HFFc6 (cell line): ENCODE results near the gene NCKAP5. TPM values are rescaled to one million over a fixed set of nuclear protein-coding genes. Genes with fewer than 3 reads are reported as not detected.

Experiments used
- DNase-seq: peaks from one replicate; pipeline ENCODE4 v3.0.0-alpha.2; 2018
- H3K27ac Mint-ChIP-seq: 2 replicates; pipeline ENCODE4 v1.8.0; 2020; ENCODE audit warnings: mild to moderate bottlenecking, mixed read lengths
- H3K27me3 Mint-ChIP-seq: 2 replicates; pipeline ENCODE4 v1.8.0; 2021; ENCODE audit warnings: mild to moderate bottlenecking, moderate library complexity, mixed read lengths; ENCODE audit not compliant: insufficient read depth
- H3K36me3 Mint-ChIP-seq: 2 replicates; pipeline ENCODE4 v1.8.0; 2021; ENCODE audit warnings: low read depth, mixed read lengths
- H3K4me1 Mint-ChIP-seq: 2 replicates; pipeline ENCODE4 v1.8.0; 2020; ENCODE audit warnings: low read depth, mixed read lengths
- H3K4me3 Mint-ChIP-seq: 2 replicates; pipeline ENCODE4 v1.8.0; 2020; ENCODE audit warnings: mild to moderate bottlenecking, moderate library complexity, mixed read lengths
- H3K9me3 Mint-ChIP-seq: 2 replicates; pipeline ENCODE4 v1.8.0; 2020; ENCODE audit warnings: mild to moderate bottlenecking, mixed read lengths
- total RNA-seq, 6 experiments: library from RNA; stranded (reverse); fragmentation: NEBNext Ultra II Directional; extraction: Animal tissue kit (Norgen Biotek cat#: 25700); gene quantifications; 2 replicates in 1 of 6; 3 replicates in 5 of 6; pipeline ENCODE4 v1.2.3, GENCODE V29; 2021
- TF ChIP-seq, protein P1 (sequence below): fragments of 200-600 bp; sonication (generic); IDR thresholded peaks from 2 replicates; pipeline ENCODE4 v1.5.0; 2021; ENCODE audit warnings: antibody characterized with exemption, mild to moderate bottlenecking

Gene NCKAP5
- total RNA-seq, 6 experiments from 2014 or later: 0.31 to 4.0 (median 3.1) TPM

DNA sequence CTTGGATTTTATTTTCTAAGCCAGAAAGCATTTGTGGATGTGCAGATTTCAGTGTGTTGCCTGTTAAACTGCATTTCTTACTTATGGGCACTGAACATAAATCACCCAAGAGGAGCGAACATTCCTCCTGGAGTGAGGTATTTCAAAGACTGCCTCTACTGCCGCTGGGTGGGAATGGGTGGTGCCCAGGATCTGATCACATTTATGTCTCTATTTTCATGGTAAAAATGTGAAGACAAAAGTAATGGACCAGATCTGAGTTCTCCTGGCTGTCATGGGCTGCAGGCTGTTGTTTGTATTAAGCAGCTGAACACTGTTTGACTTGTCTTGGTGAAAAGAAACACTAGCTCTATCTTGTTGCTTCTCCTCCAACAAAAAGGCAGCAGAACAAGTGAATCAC is 251.7 kb downstream of the NCKAP5 start:
- TF ChIP-seq, protein P1, sequence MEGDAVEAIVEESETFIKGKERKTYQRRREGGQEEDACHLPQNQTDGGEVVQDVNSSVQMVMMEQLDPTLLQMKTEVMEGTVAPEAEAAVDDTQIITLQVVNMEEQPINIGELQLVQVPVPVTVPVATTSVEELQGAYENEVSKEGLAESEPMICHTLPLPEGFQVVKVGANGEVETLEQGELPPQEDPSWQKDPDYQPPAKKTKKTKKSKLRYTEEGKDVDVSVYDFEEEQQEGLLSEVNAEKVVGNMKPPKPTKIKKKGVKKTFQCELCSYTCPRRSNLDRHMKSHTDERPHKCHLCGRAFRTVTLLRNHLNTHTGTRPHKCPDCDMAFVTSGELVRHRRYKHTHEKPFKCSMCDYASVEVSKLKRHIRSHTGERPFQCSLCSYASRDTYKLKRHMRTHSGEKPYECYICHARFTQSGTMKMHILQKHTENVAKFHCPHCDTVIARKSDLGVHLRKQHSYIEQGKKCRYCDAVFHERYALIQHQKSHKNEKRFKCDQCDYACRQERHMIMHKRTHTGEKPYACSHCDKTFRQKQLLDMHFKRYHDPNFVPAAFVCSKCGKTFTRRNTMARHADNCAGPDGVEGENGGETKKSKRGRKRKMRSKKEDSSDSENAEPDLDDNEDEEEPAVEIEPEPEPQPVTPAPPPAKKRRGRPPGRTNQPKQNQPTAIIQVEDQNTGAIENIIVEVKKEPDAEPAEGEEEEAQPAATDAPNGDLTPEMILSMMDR: no peak
- no peak overlapping the region for H3K27ac Mint-ChIP-seq
- H3K4me1 Mint-ChIP-seq: peaks cover 9% of the 10 kb centered on the region; the same call in 1 of the 2 replicates
- no peak for DNase-seq
- no peak overlapping the region for H3K4me3 Mint-ChIP-seq
- H3K36me3 Mint-ChIP-seq: no peaks in the 10 kb centered on the region
- H3K27me3 Mint-ChIP-seq: 0 out of 2 replicates have a peak, but pooled peaks cover 2% of the 10 kb centered on the region
- H3K9me3 Mint-ChIP-seq: peaks cover 4% of the 10 kb centered on the region; the same call in 1 of the 2 replicates

DNA sequence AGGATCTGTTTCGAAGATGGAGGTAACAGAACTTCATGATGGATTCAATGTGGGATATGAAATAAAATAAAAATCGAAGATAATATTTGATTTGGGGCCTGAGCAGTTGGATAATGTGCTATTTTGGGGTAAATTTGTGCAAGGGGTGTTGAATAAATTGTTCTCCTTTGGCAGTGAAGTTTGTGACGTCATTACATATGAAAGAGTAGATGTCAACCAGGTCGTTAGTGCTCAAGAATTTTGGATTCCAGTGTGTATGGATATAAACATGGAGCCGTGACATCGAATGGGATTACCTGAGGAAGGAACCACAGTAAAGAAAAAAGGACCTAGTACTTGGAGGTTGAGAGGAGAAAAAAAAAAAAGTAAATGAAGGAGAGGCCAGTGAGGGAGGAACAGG is 253.0 kb downstream of the NCKAP5 start:
- H3K27me3 Mint-ChIP-seq: 0 out of 2 replicates have a peak, but pooled peaks cover 2% of the 10 kb centered on the region
- no peak overlapping the region for H3K4me3 Mint-ChIP-seq
- no peak overlapping the region for H3K27ac Mint-ChIP-seq
- H3K9me3 Mint-ChIP-seq: peaks cover 4% of the 10 kb centered on the region; the same call in 1 of the 2 replicates
- TF ChIP-seq, protein P1: no peak
- no peak for DNase-seq
- H3K4me1 Mint-ChIP-seq: peaks cover 9% of the 10 kb centered on the region; the same call in 1 of the 2 replicates
- peaks cover 4% of the 10 kb centered on the region; the same call in 1 of the 2 replicates for H3K36me3 Mint-ChIP-seq

DNA sequence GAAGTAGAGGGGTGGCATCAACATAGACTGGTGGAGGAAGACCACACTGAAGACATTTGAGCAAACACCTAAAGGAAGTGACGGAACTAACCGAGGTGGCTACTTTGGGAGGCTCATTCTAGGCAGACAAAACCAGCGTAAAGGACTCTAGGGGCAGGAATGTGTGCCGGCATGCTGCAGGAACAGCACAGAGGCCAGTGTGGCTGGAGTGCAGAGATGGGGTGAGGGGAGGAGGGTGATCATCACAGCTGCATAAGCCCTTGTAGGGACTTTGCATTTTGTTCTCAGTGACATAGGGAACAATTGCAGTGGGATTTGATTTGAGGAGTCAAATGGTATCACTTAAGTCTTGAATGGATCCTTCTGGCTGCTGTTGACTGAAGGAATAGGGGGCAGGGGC is 253.5 kb downstream of the NCKAP5 start:
- Mint-ChIP-seq H3K4me1 (peaks cover 9% of the 10 kb centered on the region; the same call in 1 of the 2 replicates), H3K9me3 (peaks cover 4% of the 10 kb centered on the region; the same call in 1 of the 2 replicates), H3K36me3 (peaks cover 4% of the 10 kb centered on the region; the same call in 1 of the 2 replicates)

DNA sequence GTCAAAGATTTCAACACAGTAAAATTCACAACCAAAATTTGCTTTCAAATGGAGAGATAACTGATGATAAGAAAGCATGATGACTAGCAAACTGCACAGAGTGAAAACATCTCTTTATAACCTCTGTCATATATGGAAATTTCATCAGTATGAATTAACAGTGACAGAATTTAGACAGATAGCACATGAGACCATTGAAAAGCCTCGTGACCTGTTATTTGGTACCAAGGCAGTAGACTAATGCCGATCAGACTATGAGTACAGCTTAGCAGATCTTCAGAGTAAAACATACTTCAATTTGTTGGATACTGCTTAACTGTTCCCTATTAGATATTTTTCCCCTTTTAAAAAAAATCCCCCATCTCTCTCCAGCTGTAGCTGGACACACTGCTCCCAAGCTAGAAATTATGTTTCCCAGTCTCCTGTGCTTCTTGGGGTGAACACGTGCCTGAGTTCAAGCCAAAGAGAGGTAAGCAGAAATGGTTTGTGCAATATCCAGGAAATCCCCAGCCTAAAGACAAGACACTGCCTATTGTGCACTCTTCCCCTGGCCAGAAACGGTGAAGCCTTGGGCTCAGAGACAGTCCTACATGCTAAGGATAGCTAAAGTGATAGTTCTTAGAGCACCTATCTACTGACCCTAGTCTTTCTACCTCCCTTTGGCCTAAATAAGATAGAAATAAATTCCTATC is 256.1 kb downstream of the NCKAP5 start:
- DNase-seq: no peak
- Mint-ChIP-seq H3K36me3 (peaks cover 4% of the 10 kb centered on the region; the same call in 1 of the 2 replicates), H3K4me3 (no peak overlapping the region), H3K27me3 (peaks cover 2% of the 10 kb centered on the region; the same call in 1 of the 2 replicates), H3K4me1 (peaks cover 8% of the 10 kb centered on the region; the same call in 1 of the 2 replicates), H3K27ac (no peak overlapping the region), H3K9me3 (peaks cover 4% of the 10 kb centered on the region; the same call in 1 of the 2 replicates)
- TF ChIP-seq, protein P1: no peak

More for the DNA sequence above, 253.5 kb downstream of the NCKAP5 start:
- TF ChIP-seq, protein P1: no peak
- no peak overlapping the region for H3K27ac Mint-ChIP-seq
- H3K4me3 Mint-ChIP-seq: no peak overlapping the region
- DNase-seq: no peak
- H3K27me3 Mint-ChIP-seq: 0 out of 2 replicates have a peak, but pooled peaks cover 2% of the 10 kb centered on the region

DNA sequence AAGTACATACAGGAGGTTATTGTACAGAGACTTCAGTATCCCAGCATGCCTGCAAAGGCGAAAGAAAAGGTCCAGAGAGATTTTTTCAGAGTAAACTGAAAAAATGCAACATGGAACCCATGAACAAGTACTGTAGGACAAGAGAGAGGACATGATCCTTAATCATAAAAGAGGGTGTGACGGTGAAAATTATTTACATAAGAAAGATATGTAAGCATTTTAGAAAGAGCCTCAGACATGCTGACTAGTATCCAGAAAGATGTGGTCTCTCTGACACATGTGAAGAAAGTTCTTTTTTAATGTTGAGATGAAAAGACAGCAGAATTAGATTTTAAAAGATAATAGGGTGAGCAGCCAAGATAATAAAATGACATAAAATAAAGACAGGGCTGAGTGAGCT is 262.0 kb downstream of the NCKAP5 start:
- no peak overlapping the region for H3K27ac Mint-ChIP-seq
- peaks cover 9% of the 10 kb centered on the region; the same call in 1 of the 2 replicates for H3K36me3 Mint-ChIP-seq
- no peaks in the 10 kb centered on the region for H3K9me3 Mint-ChIP-seq
- no peak for DNase-seq
- H3K27me3 Mint-ChIP-seq: no peaks in the 10 kb centered on the region; the same call in 1 of the 2 replicates
- TF ChIP-seq, protein P1: no peak
- no peak overlapping the region for H3K4me3 Mint-ChIP-seq
- peaks cover 13% of the 10 kb centered on the region; the same call in 1 of the 2 replicates for H3K4me1 Mint-ChIP-seq
